GM10266 (cell line): ENCODE results near the gene MBTPS1.

Source experiments
- DNase-seq: peaks from one replicate; pipeline ENCODE4 v3.0.0; 2012; ENCODE audit errors: extremely low spot score
- TF ChIP-seq, protein P1 (sequence below): IDR thresholded peaks from 2 replicates; pipeline ENCODE4 v1.5.1; 2012; ENCODE audit warnings: mild to moderate bottlenecking, low read depth; ENCODE audit not compliant: control insufficient read depth, insufficient read depth; ENCODE audit errors: missing control alignments

Gene MBTPS1

GRCh38 chr16:84053237-84053636, 63.5 kb downstream of the MBTPS1 start:
- no peak for DNase-seq

DNA sequence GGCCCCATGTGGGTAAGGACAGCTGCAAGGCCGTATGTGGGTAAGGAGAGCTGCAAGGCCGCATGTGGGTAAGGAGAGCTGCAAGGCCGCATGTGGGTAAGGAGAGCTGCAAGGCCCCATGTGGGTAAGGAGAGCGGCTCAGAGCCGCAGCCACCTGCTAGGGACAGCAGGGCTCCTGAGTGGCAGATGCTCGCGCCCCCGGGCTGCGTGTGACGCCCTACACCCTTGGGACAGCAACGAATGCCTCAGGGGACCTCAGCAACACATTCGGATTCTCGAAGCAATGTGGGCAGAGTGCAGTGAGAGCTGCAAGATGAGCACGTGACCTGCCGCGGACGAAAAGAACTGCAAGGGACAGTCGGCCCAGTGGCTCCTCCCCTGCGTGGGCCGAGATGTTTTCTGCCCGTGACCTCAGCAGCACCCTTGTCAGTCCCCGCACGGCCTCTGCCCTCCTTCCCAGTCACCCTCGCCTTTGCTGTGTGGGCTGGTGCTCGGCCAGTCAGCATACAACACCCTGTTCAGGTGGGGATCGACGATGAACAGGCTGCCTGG, 64.6 kb downstream of the MBTPS1 start:
- no peak for DNase-seq
- TF ChIP-seq, protein P1, sequence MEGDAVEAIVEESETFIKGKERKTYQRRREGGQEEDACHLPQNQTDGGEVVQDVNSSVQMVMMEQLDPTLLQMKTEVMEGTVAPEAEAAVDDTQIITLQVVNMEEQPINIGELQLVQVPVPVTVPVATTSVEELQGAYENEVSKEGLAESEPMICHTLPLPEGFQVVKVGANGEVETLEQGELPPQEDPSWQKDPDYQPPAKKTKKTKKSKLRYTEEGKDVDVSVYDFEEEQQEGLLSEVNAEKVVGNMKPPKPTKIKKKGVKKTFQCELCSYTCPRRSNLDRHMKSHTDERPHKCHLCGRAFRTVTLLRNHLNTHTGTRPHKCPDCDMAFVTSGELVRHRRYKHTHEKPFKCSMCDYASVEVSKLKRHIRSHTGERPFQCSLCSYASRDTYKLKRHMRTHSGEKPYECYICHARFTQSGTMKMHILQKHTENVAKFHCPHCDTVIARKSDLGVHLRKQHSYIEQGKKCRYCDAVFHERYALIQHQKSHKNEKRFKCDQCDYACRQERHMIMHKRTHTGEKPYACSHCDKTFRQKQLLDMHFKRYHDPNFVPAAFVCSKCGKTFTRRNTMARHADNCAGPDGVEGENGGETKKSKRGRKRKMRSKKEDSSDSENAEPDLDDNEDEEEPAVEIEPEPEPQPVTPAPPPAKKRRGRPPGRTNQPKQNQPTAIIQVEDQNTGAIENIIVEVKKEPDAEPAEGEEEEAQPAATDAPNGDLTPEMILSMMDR: no peak

More at GRCh38 chr16:84053237-84053636, 63.5 kb downstream of the MBTPS1 start:
- TF ChIP-seq, protein P1: no peak

DNA sequence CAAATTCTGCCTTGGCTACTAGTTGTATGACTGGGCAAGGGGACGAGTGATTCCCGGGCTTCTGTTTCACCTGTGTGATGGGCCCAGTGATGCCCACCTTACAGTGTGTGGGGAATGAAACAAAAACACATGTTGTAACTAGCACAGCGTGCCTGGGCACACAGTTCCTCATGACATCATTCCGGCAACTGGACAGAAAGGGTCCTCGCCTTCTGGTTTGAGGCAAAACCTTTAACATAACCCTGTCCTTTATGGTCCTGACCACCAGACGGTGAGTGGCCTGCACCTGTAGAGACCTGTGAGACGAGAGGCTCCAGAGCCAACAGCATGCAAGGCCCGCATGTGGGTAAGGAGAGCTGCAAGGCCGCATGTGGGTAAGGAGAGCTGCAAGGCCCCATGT, 66.4 kb downstream of the MBTPS1 start:
- DNase-seq: no peak
- TF ChIP-seq, protein P1: no peak

DNA sequence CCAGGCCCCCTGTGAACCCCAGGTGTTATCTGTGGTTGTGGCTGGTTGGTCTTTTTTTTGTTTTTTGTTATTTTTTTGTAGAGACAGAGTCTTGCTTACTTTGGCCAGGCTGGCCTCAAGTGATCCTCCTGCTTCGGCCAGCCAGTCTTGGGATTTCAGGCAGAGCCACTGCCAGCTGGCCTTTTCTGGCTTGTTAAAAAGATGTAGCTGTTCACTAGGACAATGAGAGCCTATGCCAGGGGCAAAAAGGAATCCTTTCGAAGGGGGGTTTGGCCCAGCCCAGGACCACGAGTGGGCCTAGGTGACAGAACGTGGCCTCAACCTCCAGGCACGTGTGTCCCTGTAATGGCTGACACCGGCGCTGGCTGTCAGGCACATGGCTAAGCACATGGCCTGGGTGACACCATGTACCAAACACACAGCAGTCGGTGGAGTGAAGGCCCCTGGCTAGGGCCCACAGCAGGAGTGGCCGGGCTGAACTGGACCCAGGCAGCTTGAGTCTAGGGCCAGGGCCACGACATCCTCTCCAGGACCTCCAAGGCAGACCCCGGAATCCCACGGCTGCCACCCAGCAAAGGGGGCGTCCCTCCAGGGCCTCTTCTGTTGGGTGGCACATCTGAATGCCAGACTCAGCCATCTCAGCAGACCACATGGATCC, 67.2 kb downstream of the MBTPS1 start:
- TF ChIP-seq, protein P1: no peak
- DNase-seq: no peak

DNA sequence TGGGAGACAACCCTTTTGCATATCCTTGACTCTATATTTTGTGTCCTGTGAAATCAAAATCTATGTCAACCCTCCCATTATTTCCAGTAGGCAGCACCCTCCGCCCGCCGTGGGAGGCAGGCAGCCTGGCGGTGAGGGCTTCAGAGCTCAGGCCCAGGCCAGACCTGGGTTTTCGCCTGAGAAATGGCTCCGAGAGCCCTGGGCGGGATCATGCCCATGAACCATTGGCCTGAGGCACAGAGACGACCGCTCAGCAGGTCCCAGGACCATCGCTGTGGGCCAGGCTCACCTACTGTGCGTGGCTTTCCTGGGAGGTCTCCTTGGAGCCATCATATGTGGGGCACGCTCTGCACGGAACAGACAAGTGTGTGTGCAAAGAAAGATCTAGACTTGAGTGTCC, 67.9 kb downstream of the MBTPS1 start:
- TF ChIP-seq, protein P1: no peak
- no peak for DNase-seq

DNA sequence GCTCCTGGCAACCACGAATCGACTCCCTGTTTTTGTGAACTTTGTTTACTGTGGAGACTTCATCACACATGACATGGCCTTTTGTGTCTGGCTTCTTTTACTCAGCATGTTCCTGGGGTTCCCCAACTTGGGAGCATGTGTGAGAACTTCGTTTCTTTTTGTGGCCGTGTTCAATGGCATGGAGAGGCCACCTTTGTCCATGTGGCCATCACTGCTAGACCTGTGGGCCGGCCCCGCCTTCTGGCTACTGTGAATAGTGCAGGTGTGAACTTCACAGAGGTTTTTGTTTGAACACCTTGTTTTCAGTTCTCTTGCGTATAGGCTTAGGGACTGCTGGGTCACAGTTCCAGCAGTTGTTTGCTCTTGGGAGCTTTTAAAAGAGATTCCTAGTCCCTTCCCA, 68.5 kb downstream of the MBTPS1 start:
- no peak for DNase-seq
- TF ChIP-seq, protein P1: no peak

DNA sequence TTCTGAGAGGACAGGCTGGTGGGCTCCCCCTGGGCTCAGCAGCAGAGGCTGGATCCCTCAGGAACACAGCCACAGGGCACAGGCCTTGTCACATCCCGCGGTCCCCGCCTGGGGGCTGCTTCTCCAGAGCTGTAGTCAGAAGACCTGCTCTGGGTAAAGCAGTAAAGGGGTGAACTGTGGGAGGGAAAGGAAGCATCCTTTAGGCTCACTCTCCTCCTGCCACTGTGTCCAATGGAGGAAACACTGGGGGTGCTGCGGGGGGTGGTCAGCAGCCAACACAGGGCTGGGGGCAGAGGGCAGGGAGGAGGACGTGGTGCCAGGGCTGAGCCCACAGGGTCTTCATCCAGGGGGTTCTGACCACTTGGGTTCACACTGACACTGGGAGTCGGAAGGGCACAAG, 69.1 kb downstream of the MBTPS1 start:
- DNase-seq: no peak
- TF ChIP-seq, protein P1: no peak
